H1 (cell line): ENCODE results near the gene MALT1. TPM values are rescaled to one million over a fixed set of nuclear protein-coding genes. Genes with fewer than 3 reads are reported as not detected.

Experiments
- CHD1 ChIP-seq: IDR thresholded peaks from 2 replicates; pipeline ENCODE4 v1.6.1; 2012; ENCODE audit warnings: low read depth, low read length, improper control_type of control experiment
- CTCF ChIP-seq, 3 experiments: IDR thresholded peaks; 1 replicate in 2 of 3; 2 replicates in 1 of 3; pipeline versions ENCODE4 v1.5.1 to v1.6.1; 2011; ENCODE audit warnings: low read length in 3 of 3, mild to moderate bottlenecking in 3 of 3, inconsistent platforms in 2 of 3, low read depth in 1 of 3, moderate library complexity in 1 of 3; ENCODE audit not compliant: insufficient read depth in 1 of 3; ENCODE audit errors: control extremely low read depth in 1 of 3
- HDAC2 ChIP-seq, 2 experiments: fragments of 300-600 bp in 1 of 2; sonication (generic) in 1 of 2; IDR thresholded peaks; 2 replicates each; pipeline ENCODE4 v1.6.1; 2011 to 2012; ENCODE audit warnings: low read depth in 2 of 2, low read length in 2 of 2, mild to moderate bottlenecking in 2 of 2, moderate library complexity in 2 of 2, borderline replicate concordance in 1 of 2, inconsistent platforms in 1 of 2
- TBP ChIP-seq: IDR thresholded peaks from 2 replicates; pipeline ENCODE4 v1.6.1; 2011; ENCODE audit warnings: low read depth, low read length, improper control_type of control experiment
- polyA plus RNA-seq, 7 experiments: library from polyadenylated mRNA; depleted of rRNA in 3 of 7; stranded (reverse) in 5 of 7; unstranded in 2 of 7; fragments of >200 nt in 5 of 7; fragments of 200-250 nt in 2 of 7; gene quantifications; 1 replicate in 5 of 7; 2 replicates in 1 of 7; 4 replicates in 1 of 7; pipeline versions ENCODE4 v1.2.1 to v1.2.3, GENCODE V29; 2011 to 2013; ENCODE audit warnings: missing spikeins in 2 of 7, mixed read lengths in 2 of 7
- total RNA-seq: library from RNA; stranded (reverse); fragmentation: NEBNext Ultra II Directional; extraction: Animal tissue kit (Norgen Biotek cat#: 25700); gene quantifications from 2 replicates; pipeline ENCODE4 v1.2.1, GENCODE V29; 2021

The MALT1 gene
- total and polyA plus RNA-seq, 2 of the 8 experiments (the other 6 are each of a cell fraction or from before 2014, with no cell fraction given) = 10.7 to 25.9 TPM

- TF ChIP-seq TBP (no peak), CTCF (IDR thresholded peaks at IDR 0.05; ENCODE audit: control extremely low read depth in 1 of 3, insufficient read depth in 1 of 3, low read depth in 1 of 3, low read length in 3 of 3) (peak in 2 of 3 experiments; percentile 17 to 70; a peak in 3 of 4 replicates), CHD1 (no peak), HDAC2 (IDR thresholded peaks at IDR 0.05; ENCODE audit: borderline replicate concordance in 1 of 2, low read depth in 2 of 2, low read length in 2 of 2) (no peak)
- TF ChIP-seq, all 59 proteins: peak for 5
Observed at GRCh38 chr18:58671632-58672564, 633 bp downstream of the MALT1 start (continued).
